AG20443 (cell line): ENCODE measurements around the gene POLD4.

Source experiments
- DNase-seq: peaks from one replicate; pipeline ENCODE4 v3.0.0; 2012; ENCODE audit warnings: low spot score, mixed read lengths

Gene POLD4

DNA sequence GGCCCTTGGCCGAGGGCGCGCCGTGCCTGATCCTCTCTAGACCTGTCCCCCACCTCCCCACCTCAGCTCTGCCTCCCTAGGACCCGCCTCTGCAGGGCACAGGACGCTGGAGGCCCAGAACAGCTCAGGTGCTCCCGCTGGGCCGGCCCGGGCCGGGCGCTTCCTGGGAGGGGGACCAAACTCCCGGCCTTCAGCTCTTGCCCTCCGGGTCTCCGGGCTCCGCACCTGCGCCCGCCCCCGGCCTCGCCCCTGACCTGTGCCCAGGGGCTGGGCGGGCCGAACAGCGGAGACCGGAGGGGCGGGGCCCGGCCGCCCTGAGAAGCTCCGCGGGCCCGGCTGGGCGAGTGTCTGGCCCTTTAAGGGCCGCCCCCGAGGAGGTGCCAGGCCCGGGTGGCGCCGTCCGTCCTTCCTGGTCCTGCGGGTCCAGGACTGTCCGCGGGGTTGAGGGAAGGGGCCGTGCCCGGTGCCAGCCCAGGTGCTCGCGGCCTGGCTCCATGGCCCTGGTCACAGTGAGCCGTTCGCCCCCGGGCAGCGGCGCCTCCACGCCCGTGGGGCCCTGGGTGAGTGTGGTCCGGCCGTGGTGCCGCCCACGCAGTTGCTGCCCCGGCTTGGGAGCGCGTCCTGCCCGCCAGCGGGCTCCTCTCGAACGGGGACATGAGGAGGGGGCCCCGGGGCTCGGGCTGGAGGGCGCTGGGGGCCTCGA lies 50.1 kb downstream of the POLD4 start, which contains the start of gene SSH3:
SSH3 (plus strand) TSS at position 399 of the 703 bp plus-strand sequence; CDS start at position 495, 96 bp downstream.
- peak; percentile 87 for DNase-seq

DNA sequence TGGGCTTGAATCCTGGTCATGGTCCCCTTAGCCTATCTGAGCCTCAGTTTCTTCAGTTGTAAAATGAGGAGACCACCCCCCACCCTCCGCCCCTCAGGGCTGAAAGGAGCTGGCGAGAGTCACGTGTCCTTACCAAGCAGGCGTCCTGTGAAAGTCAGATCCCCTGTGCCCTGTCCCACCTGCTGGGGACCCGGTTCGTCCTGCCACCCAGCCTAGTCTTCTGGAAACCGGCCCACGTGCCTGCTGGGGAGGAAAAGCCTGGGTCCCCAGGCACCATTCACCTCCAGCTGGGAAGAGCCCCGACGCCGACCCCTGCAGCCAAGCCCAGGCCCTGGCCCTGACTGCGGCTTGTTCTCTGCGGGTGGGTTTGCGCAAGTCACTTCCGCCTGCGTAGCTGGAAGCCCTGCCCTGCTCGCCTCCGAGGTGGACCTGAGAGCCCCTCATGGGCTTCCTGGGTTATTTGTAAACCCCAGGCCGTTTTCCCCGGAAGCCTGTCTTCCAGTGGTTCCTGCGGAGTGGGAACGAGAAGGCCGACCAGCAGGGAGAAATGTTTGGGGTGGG lies 50.7 kb downstream of the POLD4 start:
- DNase-seq, result no peak

DNA sequence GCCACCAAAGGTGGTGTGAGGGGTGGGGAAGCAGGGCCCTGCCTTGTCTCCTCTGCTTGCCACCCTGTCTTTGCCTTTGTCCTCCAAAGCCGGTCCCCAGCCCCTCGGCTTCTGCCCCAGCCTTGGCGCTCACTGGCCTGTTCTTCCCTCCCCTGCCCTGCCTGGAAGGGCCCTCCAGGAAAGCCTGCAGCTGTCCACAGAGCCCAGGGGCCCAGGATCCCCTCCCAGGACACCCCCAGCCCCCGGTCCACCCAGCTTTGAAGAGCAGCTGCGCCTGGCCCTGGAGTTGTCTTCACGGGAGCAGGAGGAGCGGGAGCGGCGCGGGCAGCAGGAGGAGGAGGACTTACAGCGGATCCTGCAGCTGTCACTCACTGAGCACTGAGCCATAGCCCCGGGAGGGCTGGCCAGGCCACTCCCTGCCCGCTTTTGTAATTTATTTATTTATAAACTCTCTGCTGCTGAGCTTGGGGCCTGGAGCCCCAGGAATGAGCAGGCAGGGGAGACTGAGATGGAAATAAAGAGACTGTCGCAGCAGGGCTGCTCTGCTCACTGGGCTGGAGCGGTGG lies 51.3 kb downstream of the POLD4 start:
- DNase-seq, result peak; percentile 35

GRCh38 chr11:67301313-67301921 lies 51.9 kb downstream of the POLD4 start:
- no peak for DNase-seq
